Measurements from ENCODE around the gene SCARF2. TPM values are rescaled to one million over a fixed set of nuclear protein-coding genes. Genes with fewer than 3 reads are reported as not detected.

Gene SCARF2
- total RNA-seq, 4 donors from 2014 or later = 14.8 to 25.3 (median 20.1) TPM

GRCh38 chr22:20405291-20405930, 32.2 kb downstream of the SCARF2 start:
- no peaks in the 10 kb centered on the region for H3K9me3 ChIP-seq
- H3K4me3 ChIP-seq = no peak overlapping the region
- H3K36me3 ChIP-seq = peaks cover 0 to 74% of the 10 kb centered on the region in 2 donors
- TF ChIP-seq POLR2AphosphoS5 (IDR thresholded peaks at IDR 0.05) (no peak), EP300 (IDR thresholded peaks at IDR 0.05) (no peak), POLR2A (IDR thresholded peaks at IDR 0.05) (no peak)
- TF ChIP-seq, protein P1, sequence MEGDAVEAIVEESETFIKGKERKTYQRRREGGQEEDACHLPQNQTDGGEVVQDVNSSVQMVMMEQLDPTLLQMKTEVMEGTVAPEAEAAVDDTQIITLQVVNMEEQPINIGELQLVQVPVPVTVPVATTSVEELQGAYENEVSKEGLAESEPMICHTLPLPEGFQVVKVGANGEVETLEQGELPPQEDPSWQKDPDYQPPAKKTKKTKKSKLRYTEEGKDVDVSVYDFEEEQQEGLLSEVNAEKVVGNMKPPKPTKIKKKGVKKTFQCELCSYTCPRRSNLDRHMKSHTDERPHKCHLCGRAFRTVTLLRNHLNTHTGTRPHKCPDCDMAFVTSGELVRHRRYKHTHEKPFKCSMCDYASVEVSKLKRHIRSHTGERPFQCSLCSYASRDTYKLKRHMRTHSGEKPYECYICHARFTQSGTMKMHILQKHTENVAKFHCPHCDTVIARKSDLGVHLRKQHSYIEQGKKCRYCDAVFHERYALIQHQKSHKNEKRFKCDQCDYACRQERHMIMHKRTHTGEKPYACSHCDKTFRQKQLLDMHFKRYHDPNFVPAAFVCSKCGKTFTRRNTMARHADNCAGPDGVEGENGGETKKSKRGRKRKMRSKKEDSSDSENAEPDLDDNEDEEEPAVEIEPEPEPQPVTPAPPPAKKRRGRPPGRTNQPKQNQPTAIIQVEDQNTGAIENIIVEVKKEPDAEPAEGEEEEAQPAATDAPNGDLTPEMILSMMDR (IDR thresholded peaks at IDR 0.05) = no peak
- WGBS, 2 donors (ENCODE audit: low coverage in 1 of 2) = 97% methylated on average over 6 of the region's 45 CpGs; no CpG with 5 or more reads in 1 of the 2 donors
- no peak for ATAC-seq
- H3K27me3 ChIP-seq = no peaks in the 10 kb centered on the region
- H3K27ac ChIP-seq = no peak overlapping the region
- no peaks in the 10 kb centered on the region for H3K4me1 ChIP-seq

DNA sequence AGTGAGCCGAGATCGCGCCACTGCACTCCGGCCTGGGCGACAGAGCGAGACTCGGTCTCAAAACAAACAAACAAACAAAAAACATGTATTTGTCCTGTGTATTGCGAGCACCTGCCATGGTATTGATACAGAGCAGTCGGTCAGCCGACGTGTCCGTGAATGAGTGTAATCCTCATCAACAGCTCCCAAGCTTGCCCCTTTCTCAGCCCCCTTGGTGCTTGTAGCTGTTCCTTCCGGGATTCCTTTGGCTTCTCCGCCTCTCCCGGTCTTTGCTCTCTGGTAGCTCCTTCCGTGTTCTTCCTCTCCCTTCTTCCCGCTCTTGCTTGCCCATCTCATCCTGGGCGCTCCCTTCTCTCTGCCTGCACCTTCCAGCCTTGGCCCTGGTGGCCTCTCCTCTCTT, 32.7 kb downstream of the SCARF2 start:
- Histone ChIP-seq H3K9me3 (no peaks in the 10 kb centered on the region), H3K27me3 (no peaks in the 10 kb centered on the region), H3K27ac (no peak overlapping the region), H3K4me1 (no peaks in the 10 kb centered on the region), H3K36me3 (peaks cover 0 to 74% of the 10 kb centered on the region in 2 donors), H3K4me3 (no peak overlapping the region)
- TF ChIP-seq, protein P1 (IDR thresholded peaks at IDR 0.05) = no peak
- TF ChIP-seq EP300 (IDR thresholded peaks at IDR 0.05) (no peak), POLR2A (IDR thresholded peaks at IDR 0.05) (no peak), POLR2AphosphoS5 (IDR thresholded peaks at IDR 0.05) (no peak)
- 91 to 93% methylated on average over 11 to 18 of the region's 18 CpGs for WGBS, 2 donors (ENCODE audit: low coverage in 1 of 2)
- no peak for ATAC-seq

DNA sequence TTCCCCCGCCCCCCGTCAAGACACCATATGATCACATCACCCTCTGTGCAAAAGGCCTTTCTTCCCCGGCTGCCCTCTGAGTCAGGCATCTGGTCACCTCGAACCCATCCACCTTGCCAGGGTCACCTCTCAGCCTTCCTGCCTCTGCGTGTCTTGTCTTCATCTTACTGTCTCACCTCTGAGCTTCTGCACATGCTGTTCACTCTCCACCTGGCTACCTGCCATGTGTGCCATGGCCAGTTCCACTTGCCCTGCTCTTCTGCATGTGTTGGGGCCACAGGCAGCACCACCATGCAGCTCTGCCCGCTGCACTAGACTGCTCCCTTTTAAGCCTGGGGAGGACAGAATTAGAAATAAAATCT, 33.9 kb downstream of the SCARF2 start:
- Histone ChIP-seq H3K27me3 (no peaks in the 10 kb centered on the region), H3K36me3 (peaks cover 0 to 74% of the 10 kb centered on the region in 2 donors), H3K4me1 (no peaks in the 10 kb centered on the region), H3K4me3 (no peak overlapping the region), H3K9me3 (no peaks in the 10 kb centered on the region), H3K27ac (no peak overlapping the region)
- 94 to 100% methylated on average over 3 of the region's 6 CpGs for WGBS, 2 donors (ENCODE audit: low coverage in 1 of 2)
- TF ChIP-seq EP300 (IDR thresholded peaks at IDR 0.05) = no peak
- TF ChIP-seq POLR2AphosphoS5 (IDR thresholded peaks at IDR 0.05) = no peak
- TF ChIP-seq, protein P1 (IDR thresholded peaks at IDR 0.05) = no peak
- TF ChIP-seq POLR2A (IDR thresholded peaks at IDR 0.05) = no peak
- no peak for ATAC-seq

DNA sequence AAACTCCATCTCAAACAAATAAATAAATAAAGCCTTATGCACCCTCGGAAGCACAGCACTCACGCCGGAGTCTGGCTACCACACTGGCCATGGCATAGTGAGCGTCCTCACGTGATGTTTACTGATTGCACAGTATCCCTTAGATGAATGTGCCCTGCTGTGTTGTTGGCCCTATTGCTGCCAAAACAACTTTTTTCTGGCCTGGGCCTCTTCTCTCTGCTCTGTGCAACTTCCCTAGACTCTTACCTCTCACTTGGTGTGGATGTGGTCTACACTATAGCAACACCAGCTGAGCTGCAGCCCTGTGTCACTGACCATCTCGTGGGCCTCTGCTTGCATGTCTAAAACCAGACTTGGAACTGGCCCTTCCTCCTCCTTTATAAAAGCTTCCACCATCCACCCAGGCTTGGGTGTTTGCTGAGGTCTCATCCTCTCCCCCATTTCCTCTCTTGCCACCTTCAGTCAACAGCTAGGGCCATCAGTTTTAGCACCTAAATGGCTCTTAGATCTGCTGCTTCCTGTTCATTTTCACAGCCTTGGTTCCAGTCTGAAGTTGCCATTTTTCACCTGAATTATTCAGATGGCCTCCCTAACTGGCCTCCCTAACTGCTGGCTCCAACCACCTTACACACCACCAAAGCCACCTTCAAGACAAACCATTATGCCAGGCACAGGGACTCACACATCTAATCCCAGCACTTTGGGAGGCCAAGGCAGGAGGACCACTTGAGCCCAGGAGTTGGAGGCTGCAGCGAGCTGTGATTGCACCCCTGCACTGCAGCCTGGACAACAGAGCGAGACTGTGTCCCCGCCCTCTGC, 34.5 kb downstream of the SCARF2 start:
- 88 to 92% methylated on average over 6 to 8 of the region's 9 CpGs for WGBS, 2 donors (ENCODE audit: low coverage in 1 of 2)
- no peak for TF ChIP-seq EP300 (IDR thresholded peaks at IDR 0.05)
- TF ChIP-seq POLR2AphosphoS5 (IDR thresholded peaks at IDR 0.05) = no peak
- TF ChIP-seq, protein P1 (IDR thresholded peaks at IDR 0.05) = no peak
- no peak for TF ChIP-seq POLR2A (IDR thresholded peaks at IDR 0.05)
- Histone ChIP-seq H3K27me3 (no peaks in the 10 kb centered on the region), H3K36me3 (peaks cover 0 to 74% of the 10 kb centered on the region in 2 donors), H3K27ac (no peak overlapping the region), H3K4me1 (no peaks in the 10 kb centered on the region), H3K4me3 (no peak overlapping the region), H3K9me3 (no peaks in the 10 kb centered on the region)
- ATAC-seq = no peak
